ENCODE measurements around the gene NPDC1. TPM values are rescaled to one million over a fixed set of nuclear protein-coding genes. Genes with fewer than 3 reads are reported as not detected.

Gene NPDC1
- total and polyA plus RNA-seq, 2 of the 8 experiments (the other 6 are each of a cell fraction or from before 2014, with no cell fraction given), result 26.2 to 44.1 TPM

DNA sequence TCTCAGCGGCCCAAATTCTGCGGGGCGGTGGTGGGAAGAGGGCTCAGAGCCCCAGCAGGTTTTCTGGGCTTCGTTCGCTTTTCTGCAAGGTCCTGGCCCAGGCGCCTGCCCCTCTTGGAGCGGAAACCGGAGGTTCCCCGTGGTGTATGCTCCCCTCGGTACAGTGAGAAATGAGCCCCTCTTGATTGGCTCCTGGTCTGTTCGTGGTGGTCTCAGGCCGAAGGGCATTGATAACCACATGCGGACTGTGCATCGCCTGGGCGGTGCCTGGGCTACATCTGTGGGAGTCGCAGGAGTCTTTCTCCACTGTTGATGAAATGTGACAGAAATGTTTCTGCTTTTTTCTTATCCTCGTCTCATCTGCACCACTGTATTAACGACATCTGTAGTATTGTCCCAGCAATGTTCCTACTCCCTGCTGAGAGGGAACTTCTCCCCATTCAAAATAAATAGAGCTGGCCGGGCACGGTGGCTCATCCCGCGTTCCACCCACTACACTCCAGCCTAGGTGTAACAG, 41.5 kb upstream of the NPDC1 start:
- H3K9me3 ChIP-seq (ENCODE audit: insufficient read depth in 2 of 2, low read depth in 1 of 2, low read length in 1 of 2), result no peaks in the 10 kb centered on the region
- no peak overlapping the region for H2BK15ac ChIP-seq (ENCODE audit: low read length)
- TF ChIP-seq EP300 (IDR thresholded peaks at IDR 0.05; ENCODE audit: borderline replicate concordance in 1 of 2, low read depth in 2 of 2, low read length in 2 of 2) (no peak), TAF1 (IDR thresholded peaks at IDR 0.05; ENCODE audit: low read depth, low read length) (no peak)
- H3K27me3 ChIP-seq (replicated peaks in 1 of 4; ENCODE audit: control insufficient read depth in 3 of 4, extremely low read depth in 1 of 4, insufficient read depth in 3 of 4, low read length in 3 of 4), result peaks cover 0 to 11% (median 3%) of the 10 kb centered on the region in 4 experiments; a peak in 5 of 7 replicates
- H3K27ac ChIP-seq (ENCODE audit: low read depth, low read length), result no peak overlapping the region
- no peak overlapping the region for H3K4ac ChIP-seq (replicated peaks; ENCODE audit: insufficient read length, low read depth, low read length)
- 0 out of 2 replicates have a peak overlapping the region, but pooled peaks have one; percentile 60 for H2BK5ac ChIP-seq (ENCODE audit: low read depth, low read length)
- H3K36me3 ChIP-seq (ENCODE audit: control insufficient read depth in 2 of 4, insufficient read depth in 4 of 4, low read length in 3 of 4), result no peaks in the 10 kb centered on the region; a peak in 1 of 8 replicates
- H2BK20ac ChIP-seq (ENCODE audit: low read length), result no peak overlapping the region
- H2AK5ac ChIP-seq (ENCODE audit: low read depth, low read length), result no peak overlapping the region
- ChIA-PET POLR2A (ENCODE audit: partially characterized antibody) (interaction anchor here (0.6 to 1.4 kb wide), 7 partner anchors 9 to 311 kb away, joined by 3 to 9 read pairs (median 3); partner anchors contain the start of gene UAP1L1), CTCF (ENCODE audit: partially characterized antibody) (interaction anchor here (0.6 to 7.8 kb wide), 7 partner anchors 20 to 149 kb away, joined by 3 to 80 read pairs (median 4); partner anchors contain the start of gene SAPCD2)
- no peak overlapping the region for H3K14ac ChIP-seq (ENCODE audit: insufficient read length)
- no peaks in the 10 kb centered on the region for H4K20me1 ChIP-seq (replicated peaks in 1 of 2; ENCODE audit: control insufficient read depth in 1 of 2, insufficient read depth in 2 of 2, low read length in 2 of 2)
- WGBS, 2 experiments (ENCODE audit: extremely low coverage in 1 of 2, insufficient coverage in 1 of 2, insufficient read length in 1 of 2, insufficient replicate concordance in 2 of 2, low coverage in 1 of 2, low lambda C conversion rate in 2 of 2, missing lambda C conversion rate in 1 of 2), result 11% methylated on average over 22 of the region's 22 CpGs; no CpG with 5 or more reads in 1 of the 2 experiments
- H4K91ac ChIP-seq (replicated peaks; ENCODE audit: insufficient read length, low read length), result peak overlapping the region; percentile 18
- H4K8ac ChIP-seq (ENCODE audit: extremely low read depth, insufficient read depth, low read length), result peak overlapping the region; percentile 87; the same call in 1 of the 2 replicates
- FAIRE-seq (no peak), DNase-seq (ENCODE audit: low read depth in 1 of 2, low spot score in 2 of 2) (no peak)
- no peak overlapping the region; the same call in 1 of the 2 replicates for H2AFZ ChIP-seq (ENCODE audit: low read length)
- H3K23me2 ChIP-seq (ENCODE audit: low read depth, low read length), result peaks cover 12% of the 10 kb centered on the region; the same call in 1 of the 2 replicates
- no peak overlapping the region for H3K56ac ChIP-seq (replicated peaks; ENCODE audit: insufficient read length, low read depth, low read length)
- H2BK120ac ChIP-seq (replicated peaks; ENCODE audit: low read depth, low read length), result no peak overlapping the region
- H3K4me1 ChIP-seq (replicated peaks in 1 of 4; ENCODE audit: control insufficient read depth in 3 of 4, insufficient read depth in 4 of 4, low read length in 3 of 4), result peaks cover 0 to 10% (median 4%) of the 10 kb centered on the region in 4 experiments; a peak in 4 of 7 replicates
- no peak overlapping the region for H3K23ac ChIP-seq (ENCODE audit: insufficient read length)
- no peaks in the 10 kb centered on the region for H3K79me2 ChIP-seq (ENCODE audit: control insufficient read depth in 1 of 2, insufficient read depth in 2 of 2, low read length in 2 of 2)
- no peak overlapping the region for H2BK12ac ChIP-seq (ENCODE audit: low read depth, low read length)
- H3K4me2 ChIP-seq (ENCODE audit: insufficient read depth in 1 of 2, low read depth in 2 of 2, low read length in 2 of 2), result peak overlapping the region; percentile 83 to 94
- H4K5ac ChIP-seq (ENCODE audit: insufficient read length, low read depth, low read length), result peak overlapping the region; percentile 10
- peak overlapping the region; percentile 55 to 81 (median 71) for H3K4me3 ChIP-seq (ENCODE audit: extremely low read depth in 1 of 4, insufficient read depth in 2 of 4, low read depth in 3 of 4, low read length in 4 of 4)
- H3K79me1 ChIP-seq (ENCODE audit: low read depth, low read length), result no peaks in the 10 kb centered on the region
- peak overlapping the region; percentile 48; the same call in 1 of the 2 replicates for H3K18ac ChIP-seq (ENCODE audit: extremely low read depth, low read length)
- H3K9ac ChIP-seq (replicated peaks in 1 of 4; ENCODE audit: extremely low read depth in 1 of 4, low read depth in 3 of 4, low read length in 3 of 4), result peak overlapping the region; percentile 28 to 54 (median 42); a peak in 4 of 7 replicates
